HepG2 (cell line): Measurements from ENCODE around the gene GRIN3B. TPM values are rescaled to one million over a fixed set of nuclear protein-coding genes. Genes with fewer than 3 reads are reported as not detected.
A peak's percentile ranks its signal among the peaks of the same experiment; 100 is the strongest.

Experiments
- BRF2 ChIP-seq: sonication (generic); formaldehyde crosslinking; IDR thresholded peaks from 2 replicates; pipeline ENCODE4 v1.8.1; 2022; ENCODE audit warnings: mild to moderate bottlenecking, missing genetic modification reagents
- EZH2 ChIP-seq: conservative IDR thresholded peaks from 2 replicates; pipeline ENCODE4 v1.6.1; 2012; ENCODE audit warnings: mild to moderate bottlenecking, low read depth, low read length, moderate library complexity
- HES4 ChIP-seq: sonication (generic); formaldehyde crosslinking; IDR thresholded peaks from 2 replicates; pipeline ENCODE4 v1.9.0; 2021; ENCODE audit warnings: mild to moderate bottlenecking, missing genetic modification reagents, borderline replicate concordance
- HNRNPH1 ChIP-seq: fragments of 200-400 bp; formaldehyde crosslinking; optimal IDR thresholded peaks from 2 replicates; pipeline ENCODE3; 2017; ENCODE audit warnings: mild to moderate bottlenecking, low read depth, low read length
- KAT2B ChIP-seq: fragments of 150-350 bp; IDR thresholded peaks from 2 replicates; pipeline ENCODE4 v1.6.1; 2014; ENCODE audit warnings: low read depth, low read length, borderline replicate concordance
- KDM5B ChIP-seq: sonication (generic); formaldehyde crosslinking; IDR thresholded peaks from 2 replicates; pipeline ENCODE4 v1.4.0; 2020; ENCODE audit warnings: missing genetic modification reagents, mild to moderate bottlenecking, borderline replicate concordance
- SPEN ChIP-seq: sonication (generic); formaldehyde crosslinking; IDR thresholded peaks from 2 replicates; pipeline ENCODE4 v1.5.1; 2020; ENCODE audit warnings: low read depth, mild to moderate bottlenecking, missing genetic modification reagents
- WIZ ChIP-seq: sonication (generic); formaldehyde crosslinking; IDR thresholded peaks from 2 replicates; pipeline ENCODE4 v1.5.1; 2020; ENCODE audit warnings: mild to moderate bottlenecking, missing genetic modification reagents
- ZHX2 ChIP-seq, 2 experiments: sonication (generic) in 1 of 2; formaldehyde crosslinking in 1 of 2; IDR thresholded peaks; 2 replicates each; pipeline versions ENCODE4 v1.6.1 to v1.9.0; 2014 to 2022; ENCODE audit warnings: antibody characterized with exemption in 1 of 2, borderline replicate concordance in 1 of 2, inconsistent platforms in 1 of 2, low read depth in 1 of 2, missing genetic modification reagents in 1 of 2
- ZKSCAN1 ChIP-seq: fragments of 150-350 bp; IDR thresholded peaks from 2 replicates; pipeline ENCODE4 v1.6.1; 2014; ENCODE audit warnings: low read length
- ZNF337 ChIP-seq: sonication (generic); formaldehyde crosslinking; IDR thresholded peaks from 2 replicates; pipeline ENCODE4 v1.5.1; 2020; ENCODE audit warnings: missing genetic modification reagents, low read depth, mild to moderate bottlenecking, borderline replicate concordance
- ZNF501 ChIP-seq: sonication (generic); formaldehyde crosslinking; IDR thresholded peaks from 2 replicates; pipeline ENCODE4 v1.5.1; 2020; ENCODE audit warnings: mild to moderate bottlenecking, moderate library complexity, missing genetic modification reagents
- ZNF775 ChIP-seq: sonication (generic); formaldehyde crosslinking; IDR thresholded peaks from 2 replicates; pipeline ENCODE4 v1.4.0; 2020; ENCODE audit warnings: missing genetic modification reagents, mild to moderate bottlenecking, moderate library complexity, borderline replicate concordance
- ZSCAN25 ChIP-seq: sonication (generic); formaldehyde crosslinking; IDR thresholded peaks from 2 replicates; pipeline ENCODE4 v1.8.0; 2022; ENCODE audit warnings: mild to moderate bottlenecking, missing genetic modification reagents
- polyA plus RNA-seq, 8 experiments: library from polyadenylated mRNA; depleted of rRNA in 3 of 8; stranded (reverse) in 7 of 8; unstranded in 1 of 8; fragments of >200 nt; fragmentation: Illumina TruSeq in 4 of 8; extraction: Trizol in 4 of 8; gene quantifications; 2 replicates each; pipeline versions ENCODE4 v1.2.1 to v1.2.3, GENCODE V29; 2011 to 2016; ENCODE audit warnings: low read depth in 4 of 8, missing spikeins in 1 of 8, mixed read lengths in 1 of 8; ENCODE audit not compliant: insufficient read depth in 1 of 8
- total RNA-seq, 5 experiments: library from RNA; depleted of rRNA; stranded (reverse); fragments of >200 nt; fragmentation: Illumina TruSeq; extraction: Trizol; gene quantifications; 2 replicates each; pipeline ENCODE4 v1.2.3, GENCODE V29; 2016; ENCODE audit warnings: low read depth in 1 of 5
- TF ChIP-seq, protein P1 (sequence below): sonication (generic); formaldehyde crosslinking; conservative IDR thresholded peaks from 2 replicates; pipeline ENCODE4 v1.4.0; 2020; ENCODE audit warnings: missing genetic modification reagents
- TF ChIP-seq, protein P2 (sequence below): sonication (generic); formaldehyde crosslinking; IDR thresholded peaks from 2 replicates; pipeline ENCODE4 v1.8.0; 2022; ENCODE audit warnings: mild to moderate bottlenecking, missing genetic modification reagents, moderate library complexity

Gene GRIN3B
- total and polyA plus RNA-seq, 2 of the 13 experiments (the other 11 are each of a cell fraction or from before 2014, with no cell fraction given): 0.07 to 0.20 TPM

- TF ChIP-seq WIZ (CRISPR knock-in tag) (no peak), HES4 (CRISPR knock-in tag) (peak; percentile 80), ZNF337 (CRISPR knock-in tag) (0 out of 2 replicates have a peak, but pooled peaks have one; percentile 37), ZHX2 (IDR thresholded peaks at IDR 0.05; ENCODE audit: low read depth) (0 out of 2 replicates have a peak, but pooled peaks have one; percentile 28), ZHX2 (CRISPR knock-in tag; IDR thresholded peaks at IDR 0.05; ENCODE audit: borderline replicate concordance) (no peak), KAT2B (no peak), SPEN (CRISPR knock-in tag) (peak; percentile 69), BRF2 (CRISPR knock-in tag) (no peak), HNRNPH1 (no peak), ZKSCAN1 (no peak), ZNF775 (CRISPR knock-in tag) (no peak), EZH2 (no peak), ZSCAN25 (CRISPR knock-in tag) (peak; percentile 76), ZNF501 (CRISPR knock-in tag) (0 out of 2 replicates have a peak, but pooled peaks have one; percentile 34), KDM5B (0 out of 2 replicates have a peak, but pooled peaks have one; percentile 58)
- TF ChIP-seq, protein P1, sequence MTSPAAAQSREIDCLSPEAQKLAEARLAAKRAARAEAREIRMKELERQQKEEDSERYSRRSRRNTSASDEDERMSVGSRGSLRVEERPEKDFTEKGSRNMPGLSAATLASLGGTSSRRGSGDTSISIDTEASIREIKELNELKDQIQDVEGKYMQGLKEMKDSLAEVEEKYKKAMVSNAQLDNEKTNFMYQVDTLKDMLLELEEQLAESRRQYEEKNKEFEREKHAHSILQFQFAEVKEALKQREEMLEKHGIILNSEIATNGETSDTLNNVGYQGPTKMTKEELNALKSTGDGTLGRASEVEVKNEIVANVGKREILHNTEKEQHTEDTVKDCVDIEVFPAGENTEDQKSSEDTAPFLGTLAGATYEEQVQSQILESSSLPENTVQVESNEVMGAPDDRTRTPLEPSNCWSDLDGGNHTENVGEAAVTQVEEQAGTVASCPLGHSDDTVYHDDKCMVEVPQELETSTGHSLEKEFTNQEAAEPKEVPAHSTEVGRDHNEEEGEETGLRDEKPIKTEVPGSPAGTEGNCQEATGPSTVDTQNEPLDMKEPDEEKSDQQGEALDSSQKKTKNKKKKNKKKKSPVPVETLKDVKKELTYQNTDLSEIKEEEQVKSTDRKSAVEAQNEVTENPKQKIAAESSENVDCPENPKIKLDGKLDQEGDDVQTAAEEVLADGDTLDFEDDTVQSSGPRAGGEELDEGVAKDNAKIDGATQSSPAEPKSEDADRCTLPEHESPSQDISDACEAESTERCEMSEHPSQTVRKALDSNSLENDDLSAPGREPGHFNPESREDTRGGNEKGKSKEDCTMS: no peak
- TF ChIP-seq, protein P2, sequence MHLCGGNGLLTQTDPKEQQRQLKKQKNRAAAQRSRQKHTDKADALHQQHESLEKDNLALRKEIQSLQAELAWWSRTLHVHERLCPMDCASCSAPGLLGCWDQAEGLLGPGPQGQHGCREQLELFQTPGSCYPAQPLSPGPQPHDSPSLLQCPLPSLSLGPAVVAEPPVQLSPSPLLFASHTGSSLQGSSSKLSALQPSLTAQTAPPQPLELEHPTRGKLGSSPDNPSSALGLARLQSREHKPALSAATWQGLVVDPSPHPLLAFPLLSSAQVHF (CRISPR knock-in tag): no peak
These were observed 46.0 kb downstream of the GRIN3B start (continued) for GRCh38 chr19:1046117-1046626.
